ENCODE measurements around the gene TRIM44.
"Not testable (repeated sequence)": the region's sequence is repeated elsewhere in the genome, so short reads cannot be mapped to it uniquely, and the experiment has no call there.

TRIM44 gene

GRCh38 chr11:35633827-35634423 is 28.6 kb upstream of the TRIM44 start:
- no peak for DNase-seq (ENCODE audit: low read depth in 2 of 2)

- DNase-seq (ENCODE audit: low read depth in 2 of 2) = no peak
Observed at GRCh38 chr11:35635933-35636332, 26.6 kb upstream of the TRIM44 start.

- DNase-seq (ENCODE audit: low read depth in 2 of 2) = no peak
Observed at GRCh38 chr11:35639591-35640179, 22.9 kb upstream of the TRIM44 start.

- DNase-seq (ENCODE audit: low read depth in 2 of 2) = no peak
Observed at GRCh38 chr11:35641171-35641897, 21.2 kb upstream of the TRIM44 start.

- DNase-seq (ENCODE audit: low read depth in 2 of 2) = no peak
Observed at GRCh38 chr11:35641964-35642363, 20.6 kb upstream of the TRIM44 start.

GRCh38 chr11:35647421-35648093 is 15.0 kb upstream of the TRIM44 start:
- DNase-seq (ENCODE audit: low read depth in 2 of 2) = no peak

- no peak for DNase-seq (ENCODE audit: low read depth in 2 of 2)
Observed at GRCh38 chr11:35650006-35650405, 12.6 kb upstream of the TRIM44 start.

- no peak for DNase-seq (ENCODE audit: low read depth in 2 of 2)
Observed at GRCh38 chr11:35650467-35650866, 12.1 kb upstream of the TRIM44 start.

GRCh38 chr11:35651263-35651662 is 11.3 kb upstream of the TRIM44 start:
- no peak for DNase-seq (ENCODE audit: low read depth in 2 of 2)

- DNase-seq (ENCODE audit: low read depth in 2 of 2) = not testable (repeated sequence)
Observed at GRCh38 chr11:35652786-35653185, 9.8 kb upstream of the TRIM44 start.

GRCh38 chr11:35654711-35655110 is 7.9 kb upstream of the TRIM44 start:
- no peak for DNase-seq (ENCODE audit: low read depth in 2 of 2)

GRCh38 chr11:35655254-35655653 is 7.3 kb upstream of the TRIM44 start:
- DNase-seq (ENCODE audit: low read depth in 2 of 2) = no peak

GRCh38 chr11:35655856-35656255 is 6.7 kb upstream of the TRIM44 start:
- no peak for DNase-seq (ENCODE audit: low read depth in 2 of 2)

GRCh38 chr11:35658020-35658948 is 4.3 kb upstream of the TRIM44 start:
- no peak for DNase-seq (ENCODE audit: low read depth in 2 of 2)

- no peak for DNase-seq (ENCODE audit: low read depth in 2 of 2)
Observed at GRCh38 chr11:35661534-35661933, 1.0 kb upstream of the TRIM44 start.

GRCh38 chr11:35662061-35662648 is 420 bp upstream of the TRIM44 start:
- peak in 1 of 2 donors; percentile 13 for DNase-seq (ENCODE audit: low read depth in 2 of 2)

- no peak for DNase-seq (ENCODE audit: low read depth in 2 of 2)
Observed at GRCh38 chr11:35663408-35663702, 780 bp downstream of the TRIM44 start.

GRCh38 chr11:35664977-35665441 is 2.4 kb downstream of the TRIM44 start:
- no peak for DNase-seq (ENCODE audit: low read depth in 2 of 2)

GRCh38 chr11:35667257-35667656 is 4.7 kb downstream of the TRIM44 start:
- no peak for DNase-seq (ENCODE audit: low read depth in 2 of 2)

- not testable (repeated sequence) for DNase-seq (ENCODE audit: low read depth in 2 of 2)
Observed at GRCh38 chr11:35668350-35668749, 5.8 kb downstream of the TRIM44 start.

Measured in stimulated activated CD8-positive, alpha-beta memory T cell treated with anti-CD3 and anti-CD28 coated beads, Interleukin-2, amount 100 ng/mL, for 48 hours (primary cell).